Head of caudate nucleus (tissue), 42 donors: ENCODE results near the gene ASPHD2.
A peak's percentile ranks its signal among the peaks of the same experiment; 100 is the strongest.
"Not testable (repeated sequence)": the region's sequence is repeated elsewhere in the genome, so short reads cannot be mapped to it uniquely, and the experiment has no call there.

ENCODE experiments used
- DNase-seq, 42 donors: peaks; one replicate each; pipeline versions ENCODE4 v3.0.0 to v3.0.0-alpha.2; 2020 to 2021; ENCODE audit warnings: mixed read lengths in 7 of 42
- intact Hi-C: fragments of 100-400 bp; cut with DNase I; formaldehyde crosslinking; loops from one replicate; pipeline ENCODE4 v1.15.0; 2022

ASPHD2 gene

DNA sequence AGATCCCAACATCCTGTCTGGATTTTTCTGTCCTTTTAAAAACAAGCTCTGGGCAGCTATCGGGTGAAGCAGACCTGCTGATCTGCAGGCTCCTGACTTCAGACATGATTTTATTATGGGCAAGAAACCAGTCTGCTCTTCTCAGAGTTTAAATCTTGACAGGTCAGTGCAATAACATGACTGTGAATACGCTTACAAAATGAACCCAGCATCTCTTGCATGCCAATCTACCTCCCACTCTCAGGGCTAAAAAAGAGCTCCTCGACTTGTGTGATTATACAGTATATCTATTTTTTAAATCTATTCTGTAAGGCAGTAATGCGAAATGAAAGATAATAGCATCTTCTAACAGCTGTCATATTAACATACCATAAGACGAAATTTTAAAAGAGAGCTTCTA lies 18.7 kb upstream of the ASPHD2 start:
- peak in 5 of 42 donors; percentile 30 to 69 (median 52) for DNase-seq
- intact Hi-C loops = no loop called here

DNA sequence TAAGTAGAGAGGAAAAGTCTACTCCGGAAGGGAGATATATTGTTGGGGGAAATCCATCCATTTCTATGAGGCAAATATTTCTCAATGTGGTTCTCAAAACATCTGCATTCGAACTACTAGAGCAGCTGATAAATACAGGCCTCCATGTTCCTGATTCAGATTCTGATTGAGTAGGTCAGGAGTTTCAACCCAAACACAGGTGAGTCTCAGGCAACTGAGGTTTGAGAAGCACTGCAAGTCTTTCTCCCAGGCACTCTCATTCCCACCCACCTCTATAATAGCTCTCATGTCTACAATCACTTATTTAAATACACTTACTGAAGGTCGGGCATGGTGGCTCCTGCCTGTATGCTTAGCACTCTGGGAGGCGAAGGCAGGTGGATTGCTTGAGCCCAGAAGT lies 14.7 kb upstream of the ASPHD2 start:
- no peak for DNase-seq
- intact Hi-C loops = no loop called here

DNA sequence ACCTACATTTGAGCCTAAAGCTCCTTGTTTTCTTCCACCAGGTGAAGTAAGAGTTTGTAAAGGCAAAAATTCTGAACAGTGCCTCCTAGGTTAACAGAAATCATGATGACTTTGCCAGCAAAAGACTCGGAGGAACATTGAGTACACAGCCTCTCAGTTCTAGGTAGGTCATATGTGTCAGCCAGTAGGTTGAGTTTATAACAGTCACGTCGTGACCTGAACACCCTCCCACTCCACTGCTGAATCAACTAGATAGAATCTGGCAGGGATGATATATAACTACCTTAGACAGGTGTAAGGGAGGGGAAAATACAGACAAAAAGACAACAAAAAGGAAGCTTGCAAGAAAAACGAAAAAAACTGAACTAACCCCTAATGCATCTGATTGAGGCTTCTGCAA lies 12.8 kb upstream of the ASPHD2 start:
- peak in 21 of 42 donors; percentile 25 to 84 (median 62) for DNase-seq
- intact Hi-C loops = no loop called here

DNA sequence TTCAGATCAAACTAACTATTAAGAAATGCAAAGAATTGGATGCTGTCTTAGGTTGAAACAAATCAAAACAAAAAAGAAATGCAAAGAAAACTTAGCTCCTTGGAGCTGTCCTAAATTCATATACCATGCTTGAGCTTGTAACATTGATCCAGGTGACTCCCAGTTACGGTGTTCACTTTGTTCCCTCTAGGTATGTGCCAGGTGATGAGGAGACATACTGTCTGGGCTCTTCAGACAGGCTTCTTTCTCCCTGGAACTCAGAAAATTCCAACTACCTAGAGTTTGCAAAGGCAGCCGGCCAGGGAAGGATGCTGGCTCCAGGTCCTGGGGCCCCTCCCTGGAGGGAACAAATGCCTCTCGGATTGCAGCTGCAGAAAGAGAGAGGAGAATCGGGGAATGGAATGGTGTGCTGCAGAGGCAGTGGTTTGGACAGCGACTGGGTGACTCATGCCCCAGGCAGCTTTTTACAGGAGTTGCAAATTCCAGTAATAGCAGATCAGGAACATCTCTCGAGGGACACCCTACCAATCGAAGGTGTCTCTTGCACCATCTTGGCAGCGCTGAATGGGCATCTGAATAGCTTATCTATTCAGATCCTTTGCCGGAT lies 12.3 kb upstream of the ASPHD2 start:
- DNase-seq = peak in 8 of 42 donors; percentile 28 to 66 (median 42)
- intact Hi-C loops = no loop called here

DNA sequence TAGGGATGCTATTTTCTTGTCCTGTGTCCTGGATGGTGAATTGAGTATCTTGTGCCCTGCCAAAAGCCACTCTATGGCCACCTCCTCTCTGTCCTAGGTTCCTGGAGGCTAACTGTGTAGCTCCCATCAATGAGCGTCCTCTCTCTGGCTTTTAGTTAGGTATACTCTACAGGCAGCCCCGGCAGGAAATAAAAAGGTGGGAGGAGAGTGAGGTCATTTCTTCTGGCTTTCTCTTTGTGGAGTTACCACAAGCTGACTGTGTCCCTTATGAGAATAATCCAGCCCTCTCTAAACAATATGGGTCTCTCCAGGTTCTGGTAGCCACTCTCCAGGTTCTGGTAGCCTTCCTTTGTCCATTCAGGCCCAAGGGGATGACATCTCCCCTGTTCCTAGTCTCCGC lies 11.7 kb upstream of the ASPHD2 start:
- intact Hi-C loops = no loop called here
- DNase-seq = no peak

DNA sequence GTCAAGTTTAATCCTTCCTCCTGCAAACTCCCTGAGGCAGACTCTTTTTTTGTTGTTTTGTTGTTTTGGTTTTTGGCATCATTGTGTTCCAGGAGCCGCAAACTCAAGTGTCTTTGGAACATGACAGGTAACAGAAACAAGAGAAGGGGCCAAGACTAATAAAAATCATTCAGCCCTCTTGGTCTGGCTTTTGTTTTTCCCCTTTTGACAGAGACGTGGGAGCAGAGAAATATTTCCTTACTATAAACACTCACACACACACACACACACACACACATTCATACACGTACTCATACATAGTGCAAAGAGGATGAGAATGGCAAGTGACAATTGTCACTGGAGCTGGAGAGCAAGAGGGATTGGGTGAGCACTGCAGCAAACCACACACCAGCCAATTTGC lies 10.4 kb upstream of the ASPHD2 start:
- intact Hi-C loops = no loop called here

DNA sequence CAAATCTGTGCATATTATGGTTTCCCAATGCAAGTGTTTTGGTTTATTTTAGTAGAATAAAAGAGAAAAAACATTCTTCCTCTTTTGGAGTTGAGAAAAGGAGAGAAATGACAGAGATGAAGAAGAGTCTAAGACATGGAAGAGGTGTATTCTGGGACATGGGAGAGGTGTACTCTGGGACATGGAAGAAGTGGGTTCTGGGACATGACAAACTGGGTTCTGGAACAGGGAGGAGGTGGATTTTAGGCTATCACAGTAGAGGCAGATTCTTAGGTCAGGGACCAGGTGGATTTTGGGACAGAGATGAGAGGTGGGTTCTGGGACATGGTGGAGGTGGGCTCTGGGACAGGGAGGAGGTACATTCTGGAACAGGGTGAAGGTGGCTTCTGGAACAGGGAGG lies 2.1 kb upstream of the ASPHD2 start:
- intact Hi-C loops = no loop called here
- DNase-seq = no peak

More for the DNA sequence above, 10.4 kb upstream of the ASPHD2 start:
- DNase-seq = no peak

DNA sequence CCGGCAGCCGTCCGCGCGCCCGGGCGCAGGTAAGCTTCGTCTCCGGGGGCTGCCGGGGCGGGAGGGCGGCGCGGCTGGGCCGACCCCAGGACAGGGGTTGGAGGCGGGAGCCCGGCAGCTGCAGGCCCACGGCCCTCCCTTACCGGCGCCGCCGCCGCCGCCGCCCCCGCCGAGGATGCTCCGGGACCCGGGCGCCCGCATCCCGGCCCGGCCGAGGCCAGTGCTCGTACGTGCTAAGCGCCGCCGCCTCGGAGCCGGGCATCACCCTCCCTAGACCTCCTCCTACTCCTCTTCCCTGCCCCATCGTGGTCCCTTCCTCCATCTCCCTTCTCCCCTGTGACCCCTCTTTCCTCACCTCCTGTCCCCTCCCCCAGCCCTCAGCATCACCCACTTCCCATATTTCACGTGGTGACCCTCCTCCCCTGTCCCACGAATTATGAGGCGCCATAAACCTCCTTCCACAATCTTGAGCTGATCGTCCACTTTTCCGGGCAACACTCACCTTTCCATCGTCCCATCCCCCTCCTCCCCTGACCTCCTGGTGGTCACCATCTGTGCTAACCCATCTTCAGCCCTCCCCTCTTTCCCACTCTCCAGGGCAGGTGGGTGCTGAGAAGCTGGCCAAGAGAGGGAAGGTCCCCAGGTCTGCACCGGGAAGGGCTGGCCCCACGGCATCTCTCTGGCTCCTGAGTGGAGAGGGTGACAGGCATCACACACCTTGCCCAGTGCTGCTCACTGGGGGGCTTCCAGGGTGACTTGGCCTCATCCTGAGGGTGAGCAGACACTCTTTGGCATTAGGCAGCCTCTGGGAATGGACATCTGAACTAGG lies 612 bp downstream of the ASPHD2 start:
- no peak for DNase-seq
- intact Hi-C loops = no loop called here

DNA sequence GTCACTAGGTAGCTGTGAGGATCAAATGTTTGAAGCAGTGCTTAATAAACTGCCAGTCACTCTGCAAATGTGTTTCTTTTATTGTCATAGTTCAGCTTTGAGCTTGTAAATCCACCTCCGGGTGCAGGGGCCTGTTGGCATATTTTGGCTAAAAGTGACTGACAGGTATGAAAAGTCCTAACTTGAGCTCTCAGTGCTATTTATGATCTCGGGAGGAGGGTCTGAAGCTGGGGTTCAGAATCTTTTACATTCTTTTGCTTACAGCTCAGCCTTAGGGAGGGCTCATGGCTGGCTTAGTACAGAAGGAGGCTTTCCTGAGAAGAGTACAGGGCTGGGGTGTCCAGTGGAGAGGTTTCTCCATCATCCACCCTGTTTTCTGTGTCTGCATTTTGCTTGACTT lies 1.5 kb downstream of the ASPHD2 start:
- DNase-seq = no peak
- intact Hi-C loops = no loop called here

DNA sequence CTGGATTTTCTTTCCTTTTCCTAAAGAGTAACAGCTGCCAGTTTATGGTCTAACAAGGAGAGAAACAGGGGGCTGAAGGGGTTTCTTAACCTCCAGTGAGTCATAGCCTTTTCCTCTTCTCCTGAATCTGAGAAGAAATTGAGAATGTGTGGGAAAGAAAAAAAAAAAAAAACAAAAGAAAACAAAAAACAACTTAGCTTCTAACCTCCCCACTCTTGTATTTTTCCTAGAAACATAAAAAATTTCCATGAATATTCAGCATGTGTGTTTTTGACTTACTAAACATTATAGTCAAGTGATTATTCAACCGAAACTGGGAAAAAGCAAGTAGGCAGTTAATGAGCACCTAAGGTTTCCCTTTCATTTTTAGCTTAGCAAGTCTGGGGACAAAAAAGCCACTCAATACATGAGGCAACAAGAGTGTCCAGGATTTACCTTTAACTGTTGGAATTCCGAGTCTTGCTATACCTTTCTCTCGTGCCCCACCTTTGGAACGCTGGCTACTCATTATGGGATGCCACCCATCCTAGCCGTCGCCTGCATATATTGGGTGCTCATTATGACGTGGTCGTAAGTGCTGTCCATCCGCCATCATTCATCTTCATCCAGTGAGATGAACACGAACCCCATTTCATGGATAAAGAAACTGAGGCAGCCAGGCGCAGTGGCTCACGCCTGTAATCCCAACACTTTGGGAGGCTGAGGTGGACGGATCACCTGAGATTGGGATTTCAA lies 2.4 kb downstream of the ASPHD2 start:
- peak in 1 of 42 donors; percentile 1 for DNase-seq
- intact Hi-C loops = no loop called here

DNA sequence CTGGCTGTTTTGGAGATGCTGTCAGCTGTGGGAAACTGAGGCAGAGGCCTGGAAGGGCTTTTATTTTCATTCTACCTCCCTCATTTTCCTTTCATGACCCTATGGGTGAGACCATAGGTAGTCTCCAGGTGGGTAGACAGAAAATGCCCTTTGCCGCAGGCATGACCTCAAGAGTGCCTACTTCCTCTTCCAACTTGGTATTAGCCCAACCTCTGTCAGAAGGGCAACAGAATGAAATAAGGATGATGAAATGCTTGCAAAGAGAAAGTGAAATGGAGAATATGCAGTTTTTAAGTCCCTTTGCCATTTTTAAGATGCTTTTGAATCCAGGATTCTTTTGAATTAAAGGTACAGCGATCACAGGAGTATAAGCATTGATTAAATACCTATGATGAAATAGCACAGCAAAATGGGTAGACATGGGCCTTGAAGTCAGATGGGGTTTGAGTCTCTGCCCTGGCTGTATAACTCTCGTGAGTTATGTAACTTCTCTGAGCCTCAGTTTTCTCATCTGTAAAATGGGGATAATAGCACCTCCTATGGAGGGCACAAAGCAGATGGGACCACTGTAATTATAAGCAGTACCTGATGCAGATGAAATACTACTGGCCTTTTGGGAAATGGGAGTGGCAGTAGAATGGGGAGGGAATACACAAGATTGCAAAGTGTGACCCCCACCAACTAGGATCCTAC lies 3.7 kb downstream of the ASPHD2 start:
- DNase-seq = peak in 1 of 42 donors; percentile 3
- intact Hi-C loops = no loop called here

DNA sequence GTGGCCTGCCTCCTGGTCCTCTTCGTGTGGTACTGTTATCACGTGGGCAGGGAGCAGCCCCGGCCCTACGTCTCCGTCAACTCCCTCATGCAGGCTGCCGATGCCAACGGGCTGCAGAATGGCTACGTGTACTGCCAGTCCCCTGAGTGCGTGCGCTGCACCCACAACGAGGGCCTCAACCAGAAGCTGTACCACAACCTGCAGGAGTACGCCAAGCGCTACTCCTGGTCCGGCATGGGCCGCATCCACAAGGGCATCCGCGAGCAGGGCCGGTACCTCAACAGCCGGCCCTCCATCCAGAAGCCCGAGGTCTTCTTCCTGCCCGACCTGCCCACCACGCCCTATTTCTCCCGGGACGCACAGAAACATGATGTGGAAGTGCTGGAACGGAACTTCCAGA lies 4.7 kb downstream of the ASPHD2 start:
- intact Hi-C loops = no loop called here
- peak in 1 of 42 donors; percentile 2 for DNase-seq

DNA sequence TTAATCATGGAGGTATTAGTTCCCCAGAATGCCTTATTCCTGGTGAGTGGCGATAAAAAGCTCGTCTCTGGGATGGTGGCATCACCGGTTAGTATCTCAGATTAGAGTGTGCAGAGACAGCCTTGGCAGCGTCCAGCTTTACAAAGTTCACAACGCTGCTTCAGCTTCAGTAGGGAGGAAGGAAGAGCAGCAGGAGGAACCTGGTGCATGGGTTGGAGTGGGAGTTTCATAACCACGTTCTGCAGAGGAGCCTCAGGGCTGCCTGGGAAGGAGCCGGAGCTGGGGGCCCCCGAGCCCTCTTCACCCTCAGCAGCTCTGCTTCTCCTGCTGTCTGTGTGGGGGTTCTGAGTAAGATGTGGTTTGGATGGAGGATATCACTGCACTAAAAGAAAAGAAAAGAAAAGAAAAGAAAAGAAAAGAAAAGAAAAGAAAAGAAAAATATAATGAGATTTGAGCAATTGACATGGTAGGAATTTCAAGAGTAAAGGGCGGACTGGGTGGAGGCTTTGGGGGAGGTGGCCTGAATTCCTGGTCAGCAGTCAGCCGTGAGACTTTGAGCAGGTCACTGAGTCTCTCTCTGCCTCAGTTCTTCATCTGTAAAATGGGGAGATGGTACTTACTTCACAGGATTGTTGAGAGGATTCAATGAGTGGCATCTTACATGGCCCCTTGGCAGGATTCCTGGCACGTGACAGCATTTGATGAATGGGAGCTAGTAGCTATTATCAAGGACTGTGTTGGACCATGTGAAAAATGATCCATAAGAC lies 6.5 kb downstream of the ASPHD2 start:
- intact Hi-C loops = no loop called here
- DNase-seq = peak in 17 of 42 donors; percentile 15 to 80 (median 56)

DNA sequence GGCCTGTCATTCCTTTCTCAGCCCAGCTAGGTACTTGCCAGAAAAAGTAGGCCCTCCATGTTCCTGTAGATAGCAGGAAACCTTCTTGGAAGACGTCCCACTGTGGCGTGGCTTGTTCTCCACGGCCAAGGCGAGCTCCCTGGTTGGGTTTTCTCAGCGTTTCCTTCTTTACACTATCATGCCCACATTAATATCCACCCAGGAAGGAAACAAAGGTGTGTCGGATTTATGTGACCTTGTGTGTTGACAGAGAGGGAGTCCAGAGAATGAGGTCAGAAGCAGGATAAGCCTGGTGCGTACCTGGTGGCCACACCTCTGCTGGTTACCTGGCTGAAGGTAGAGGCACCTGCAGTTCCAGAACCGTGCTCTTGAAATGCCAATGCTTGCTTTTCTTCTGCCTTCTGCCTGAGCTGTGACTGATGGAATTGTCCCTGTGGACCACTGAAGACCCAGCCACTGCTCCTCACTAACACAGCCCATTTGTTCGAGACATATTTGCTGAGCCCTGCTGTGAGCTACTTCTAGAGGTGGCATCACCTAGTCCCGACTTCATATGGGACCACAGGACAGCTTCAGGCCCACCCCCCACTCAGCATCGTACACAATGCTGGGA lies 7.9 kb downstream of the ASPHD2 start:
- intact Hi-C loops = no loop called here
- DNase-seq = peak in 1 of 42 donors; percentile 3

DNA sequence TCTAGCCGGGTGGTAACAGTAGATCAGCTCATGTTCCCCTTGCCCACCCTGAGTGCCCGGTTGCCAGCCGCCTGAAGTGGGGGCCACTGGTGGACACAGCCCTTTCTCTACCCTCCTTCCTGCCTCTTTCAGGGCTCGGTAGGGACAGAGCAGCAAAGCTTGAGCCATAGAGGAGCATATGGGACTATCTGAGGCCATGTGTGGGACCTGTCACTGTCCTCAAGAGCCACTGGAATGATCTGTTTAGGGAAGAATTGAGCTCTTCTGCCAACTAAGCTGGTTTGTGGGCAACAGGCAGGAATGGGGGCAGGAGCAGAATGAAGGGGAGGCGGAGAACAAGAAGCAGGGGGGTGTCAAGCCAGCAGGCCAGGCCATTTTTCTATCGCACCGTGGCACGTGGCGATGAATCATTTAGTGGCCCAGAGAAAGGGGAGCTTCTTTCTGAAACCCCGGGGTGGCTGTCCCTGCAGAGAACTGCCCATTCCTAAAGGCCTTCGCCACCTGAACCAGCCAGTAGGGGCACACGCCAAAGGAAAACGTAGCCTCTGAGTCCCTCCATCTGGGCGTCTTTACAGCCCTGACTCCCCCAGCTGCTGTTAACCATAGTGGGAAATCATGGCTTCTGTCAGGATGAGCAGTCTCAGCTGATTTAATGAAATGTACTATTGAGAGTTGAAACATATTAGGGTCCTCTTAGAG lies 8.8 kb downstream of the ASPHD2 start:
- intact Hi-C loops = no loop called here
- DNase-seq = peak in 2 of 42 donors; percentile 3 to 36

DNA sequence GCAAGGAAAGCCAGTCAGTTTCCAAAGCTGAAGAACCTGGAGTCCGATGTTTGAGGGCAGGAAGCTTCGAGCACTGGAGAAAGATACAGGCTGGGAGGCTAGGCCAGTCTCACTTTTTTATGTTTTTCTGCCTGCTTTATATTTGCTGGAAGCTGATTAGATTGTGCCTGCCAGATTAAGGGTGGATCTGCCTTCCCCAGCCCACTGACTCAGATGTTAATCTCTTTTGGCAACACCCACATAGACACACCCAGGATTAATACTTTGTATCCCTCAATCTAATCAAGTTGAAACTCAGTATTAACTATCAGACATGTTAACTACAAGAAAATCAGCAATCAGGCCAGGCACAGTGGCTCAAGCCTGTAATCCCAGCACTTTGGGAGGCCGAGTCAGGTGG lies 9.7 kb downstream of the ASPHD2 start:
- peak in 2 of 42 donors; percentile 26 to 42 for DNase-seq
- intact Hi-C loops = not testable (repeated sequence)

DNA sequence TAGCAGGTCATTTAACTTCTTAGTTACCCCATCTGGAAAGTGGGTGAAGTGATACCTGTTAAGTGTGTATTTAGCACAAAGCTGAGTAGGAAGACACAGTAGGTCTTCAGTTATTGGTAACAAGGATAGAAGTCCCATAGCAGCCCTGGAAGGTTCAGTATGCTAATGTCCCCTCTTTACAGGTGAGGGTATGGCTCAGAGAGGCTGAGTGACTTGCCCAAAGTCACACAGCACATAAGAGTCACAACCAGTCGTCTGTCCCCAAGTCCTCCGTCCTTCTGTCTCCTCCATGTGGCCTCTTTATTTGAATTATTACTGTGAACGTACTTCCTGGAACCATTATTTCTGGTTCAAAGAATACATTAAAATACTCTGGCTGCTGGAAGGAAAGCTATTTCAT lies 10.5 kb downstream of the ASPHD2 start:
- intact Hi-C loops = no loop called here
- peak in 1 of 42 donors; percentile 12 for DNase-seq
